SU-DHL-6 (cell line): Measurements from ENCODE around the gene SERPINA12.

Source experiments
- CTCF ChIP-seq: fragments of 200-600 bp; sonication (generic); IDR thresholded peaks from one replicate; pipeline ENCODE4 v1.5.1; 2017; ENCODE audit warnings: antibody characterized with exemption, mild to moderate bottlenecking, low read length, moderate library complexity; ENCODE audit not compliant: insufficient read depth, poor library complexity, severe bottlenecking
- EZH2phosphoT487 ChIP-seq: fragments of 200-600 bp; sonication (generic), shearing (Covaris generic); conservative IDR thresholded peaks from 2 replicates; pipeline ENCODE4 v1.6.1; 2018; ENCODE audit warnings: mild to moderate bottlenecking, antibody characterized with exemption, low read length, moderate library complexity, mixed read lengths

- TF ChIP-seq CTCF (no peak), EZH2phosphoT487 (no peak)
Observed at GRCh38 chr14:94464290-94464689, 45.0 kb downstream of the SERPINA12 start.
